Common myeloid progenitor, CD34-positive (primary cell): ENCODE measurements around the gene ANGPT4.

Source experiments
- CTCF ChIA-PET: fragments of 350-600 bp; sonication (Branson Sonifier 250); formaldehyde crosslinking; loops from one replicate; lab custom pipeline; 2021; ENCODE audit warnings: antibody characterized with exemption; lab: Charles Lee
- POLR2A ChIA-PET: fragments of 350-600 bp; sonication (Branson Sonifier 250); formaldehyde crosslinking; loops from one replicate; lab custom pipeline; 2021; ENCODE audit warnings: antibody characterized with exemption; lab: Charles Lee
- DNase-seq, 3 donors: peaks; one replicate each; pipeline versions ENCODE4 v3.0.0 to v3.0.0-alpha.2; 2013
- H3K27ac ChIP-seq, 2 experiments: 1 replicate in 1 of 2; 2 replicates in 1 of 2; pipeline ENCODE4 v1.7.0; 2013; ENCODE audit warnings: inconsistent platforms in 2 of 2, low read length in 2 of 2, mild to moderate bottlenecking in 2 of 2, low read depth in 1 of 2, moderate library complexity in 1 of 2; ENCODE audit not compliant: severe bottlenecking in 2 of 2, insufficient read depth in 1 of 2, poor library complexity in 1 of 2
- H3K27me3 ChIP-seq, 5 experiments: replicated peaks in 2 of 5; 1 replicate in 3 of 5; 2 replicates in 2 of 5; pipeline versions ENCODE4 v1.6.1 to v1.7.0; 2013; ENCODE audit warnings: low read length in 4 of 5, mild to moderate bottlenecking in 2 of 5, moderate library complexity in 2 of 5, inconsistent platforms in 1 of 5; ENCODE audit not compliant: insufficient read depth in 5 of 5, control insufficient read depth in 4 of 5
- H3K36me3 ChIP-seq, 4 experiments: 1 replicate in 2 of 4; 2 replicates in 2 of 4; pipeline versions ENCODE4 v1.6.1 to v1.7.0; 2013; ENCODE audit warnings: low read length in 3 of 4, control low read depth in 1 of 4, mild to moderate bottlenecking in 1 of 4; ENCODE audit not compliant: control insufficient read depth in 4 of 4, insufficient read depth in 4 of 4
- H3K4me1 ChIP-seq, 4 experiments: 1 replicate in 3 of 4; 2 replicates in 1 of 4; pipeline versions ENCODE4 v1.6.1 to v1.7.1; 2013; ENCODE audit warnings: low read length in 3 of 4, mild to moderate bottlenecking in 3 of 4, control low read depth in 1 of 4, inconsistent platforms in 1 of 4, moderate library complexity in 1 of 4; ENCODE audit not compliant: control insufficient read depth in 4 of 4, insufficient read depth in 4 of 4; ENCODE audit errors: control extremely low read depth in 1 of 4
- H3K4me3 ChIP-seq, 7 experiments: 1 replicate in 4 of 7; 2 replicates in 3 of 7; pipeline versions ENCODE4 v1.5.1 to v1.7.0; 2013; ENCODE audit warnings: mild to moderate bottlenecking in 7 of 7, low read length in 6 of 7, moderate library complexity in 6 of 7, inconsistent platforms in 2 of 7, low read depth in 2 of 7, control low read depth in 1 of 7; ENCODE audit not compliant: insufficient read depth in 4 of 7, control insufficient read depth in 1 of 7; ENCODE audit errors: extremely low read depth in 1 of 7
- H3K9me3 ChIP-seq, 5 experiments: 1 replicate in 4 of 5; 2 replicates in 1 of 5; pipeline versions ENCODE4 v1.6.1 to v1.7.1; 2013; ENCODE audit warnings: low read length in 4 of 5, mild to moderate bottlenecking in 2 of 5, inconsistent platforms in 1 of 5, low read depth in 1 of 5, moderate library complexity in 1 of 5; ENCODE audit not compliant: control insufficient read depth in 4 of 5, insufficient read depth in 2 of 5; ENCODE audit errors: control extremely low read depth in 1 of 5
- WGBS: methylation state at CpG from one replicate; pipeline ENCODE4 v1.1.5; 2013; ENCODE audit not compliant: insufficient coverage; 5-methylcytosine and 5-hydroxymethylcytosine counted together

Gene ANGPT4

GRCh38 chr20:958936-959815, 43.0 kb upstream of the ANGPT4 start:
- POLR2A ChIA-PET = no interaction called here

GRCh38 chr20:957544-957943, 41.4 kb upstream of the ANGPT4 start:
- Histone ChIP-seq H3K36me3 (no peaks in the 10 kb centered on the region), H3K4me3 (no peak overlapping the region), H3K27me3 (peaks cover 0 to 14% (median 4%) of the 10 kb centered on the region in 5 experiments), H3K27ac (no peak overlapping the region), H3K4me1 (peaks cover 0 to 7% (median 1%) of the 10 kb centered on the region in 4 experiments), H3K9me3 (no peaks in the 10 kb centered on the region)
- POLR2A ChIA-PET = no interaction called here
- CTCF ChIA-PET = interaction anchor here (0.6 to 5.7 kb wide), 23 partner anchors 10 to 229 kb away, joined by 3 to 143 read pairs (median 4); no protein-coding TSS in a partner anchor
- peak in 2 of 3 donors; percentile 40 to 50 for DNase-seq
- WGBS = no CpG with 5 or more reads among the region's 1 CpG

More at GRCh38 chr20:958936-959815, 43.0 kb upstream of the ANGPT4 start:
- Histone ChIP-seq H3K36me3 (no peaks in the 10 kb centered on the region), H3K27ac (no peak overlapping the region), H3K4me1 (peaks cover 0 to 5% (median 1%) of the 10 kb centered on the region in 4 experiments), H3K4me3 (no peak overlapping the region), H3K9me3 (no peaks in the 10 kb centered on the region), H3K27me3 (peaks cover 0 to 12% (median 4%) of the 10 kb centered on the region in 5 experiments)
- no peak for DNase-seq
- 61% methylated on average over 7 of the region's 19 CpGs for WGBS
- CTCF ChIA-PET = interaction anchor here (1.1 to 5.7 kb wide), 4 partner anchors 13 to 149 kb away, joined by 3 to 143 read pairs (median 22); no protein-coding TSS in a partner anchor

GRCh38 chr20:956330-956951, 40.3 kb upstream of the ANGPT4 start:
- WGBS = 30% methylated on average over 5 of the region's 13 CpGs
- POLR2A ChIA-PET = no interaction called here
- H3K4me3 ChIP-seq = no peak overlapping the region
- DNase-seq = peak; percentile 67 to 87 (median 81)
- H3K9me3 ChIP-seq = no peaks in the 10 kb centered on the region
- H3K27ac ChIP-seq = no peak overlapping the region
- H3K36me3 ChIP-seq = no peaks in the 10 kb centered on the region
- CTCF ChIA-PET = interaction anchor here (0.6 to 5.7 kb wide), 46 partner anchors 10 to 372 kb away, joined by 3 to 143 read pairs (median 4); no protein-coding TSS in a partner anchor
- peaks cover 0 to 14% (median 4%) of the 10 kb centered on the region in 5 experiments for H3K27me3 ChIP-seq
- H3K4me1 ChIP-seq = peaks cover 0 to 7% (median 1%) of the 10 kb centered on the region in 4 experiments

GRCh38 chr20:955656-956055, 39.5 kb upstream of the ANGPT4 start:
- 96% methylated on average over 5 of the region's 7 CpGs for WGBS
- no peak overlapping the region for H3K4me3 ChIP-seq
- CTCF ChIA-PET = interaction anchor here (0.6 to 5.7 kb wide), 31 partner anchors 9 to 371 kb away, joined by 3 to 143 read pairs (median 4); partner anchors contain the start of gene FAM110A
- H3K4me1 ChIP-seq = peaks cover 0 to 7% (median 1%) of the 10 kb centered on the region in 4 experiments
- DNase-seq = no peak
- peaks cover 0 to 14% (median 4%) of the 10 kb centered on the region in 5 experiments for H3K27me3 ChIP-seq
- H3K27ac ChIP-seq = no peak overlapping the region
- no peaks in the 10 kb centered on the region for H3K9me3 ChIP-seq
- H3K36me3 ChIP-seq = no peaks in the 10 kb centered on the region
- POLR2A ChIA-PET = no interaction called here

GRCh38 chr20:955111-955510, 39.0 kb upstream of the ANGPT4 start:
- Histone ChIP-seq H3K9me3 (no peaks in the 10 kb centered on the region), H3K4me3 (no peak overlapping the region), H3K36me3 (no peaks in the 10 kb centered on the region), H3K27me3 (peaks cover 0 to 14% (median 4%) of the 10 kb centered on the region in 5 experiments), H3K4me1 (peaks cover 0 to 7% (median 1%) of the 10 kb centered on the region in 4 experiments), H3K27ac (no peak overlapping the region)
- ChIA-PET POLR2A (no interaction called here), CTCF (interaction anchor here (0.7 to 5.7 kb wide), 17 partner anchors 9 to 371 kb away, joined by 3 to 143 read pairs (median 5); partner anchors contain the start of gene FAM110A)
- DNase-seq = no peak
- WGBS = 76% methylated on average over 3 of the region's 3 CpGs

GRCh38 chr20:953742-954141, 37.6 kb upstream of the ANGPT4 start:
- WGBS = 24% methylated on average over 9 of the region's 11 CpGs
- ChIA-PET CTCF (interaction anchor here (0.9 to 4.6 kb wide), 3 partner anchors 14 to 138 kb away, joined by 4 to 36 read pairs (median 18); no protein-coding TSS in a partner anchor), POLR2A (no interaction called here)
- H3K4me1 ChIP-seq = peaks cover 0 to 2% (median 0%) of the 10 kb centered on the region in 4 experiments
- no peak overlapping the region for H3K27ac ChIP-seq
- DNase-seq = peak in 2 of 3 donors; percentile 19 to 23
- H3K4me3 ChIP-seq = no peak overlapping the region
- H3K9me3 ChIP-seq = no peaks in the 10 kb centered on the region
- H3K27me3 ChIP-seq = peaks cover 0 to 14% (median 4%) of the 10 kb centered on the region in 5 experiments
- no peaks in the 10 kb centered on the region for H3K36me3 ChIP-seq
